Endothelial cell of umbilical vein (primary cell): Measurements from ENCODE around the gene NFKB2. TPM values are rescaled to one million over a fixed set of nuclear protein-coding genes. Genes with fewer than 3 reads are reported as not detected.

Experiments used
- BruUV-seq: library from RNA; stranded (reverse); fragments of 400-500 nt; replicated peaks from 2 replicates; lab custom pipeline; 2021; lab: Mats Ljungman, UMichigan
- CTCF ChIA-PET: fragments of 300-600, 350-600 bp; sonication (Branson Sonifier 250); formaldehyde crosslinking; loops from one replicate; lab custom pipeline; 2021; ENCODE audit warnings: antibody characterized with exemption, inconsistent platforms; lab: Charles Lee
- POLR2A ChIA-PET: fragments of 300-600, 350-600 bp; sonication (Branson Sonifier 250); formaldehyde crosslinking; loops from one replicate; lab custom pipeline; 2021; ENCODE audit warnings: antibody characterized with exemption, inconsistent platforms; lab: Charles Lee
- DNase-seq: peaks from one replicate; pipeline ENCODE4 v3.0.0-alpha.2; 2011; ENCODE audit warnings: low read depth, low spot score
- FAIRE-seq: peaks from 2 replicates; lab custom pipeline; 2011; peaks lifted over from hg19 to GRCh38; lab: Jason Lieb, UNC
- H2AFZ ChIP-seq: 2 replicates; pipeline ENCODE4 v1.6.0; 2012; ENCODE audit warnings: low read depth, low read length, control low read depth, inconsistent platforms
- H3K27ac ChIP-seq: 2 replicates; pipeline ENCODE4 v1.5.1; 2011; ENCODE audit warnings: low read depth, mild to moderate bottlenecking, control low read depth, low read length, moderate library complexity; ENCODE audit not compliant: insufficient read depth
- H3K27me3 ChIP-seq, 2 experiments: 2 replicates each; pipeline versions ENCODE4 v1.6.0 to v1.6.1; 2011; ENCODE audit warnings: low read length in 2 of 2, mixed read lengths in 1 of 2; ENCODE audit not compliant: control insufficient read depth in 2 of 2, insufficient read depth in 2 of 2
- H3K36me3 ChIP-seq, 2 experiments: 2 replicates in 1 of 2; 3 replicates in 1 of 2; pipeline ENCODE4 v1.5.1; 2011; ENCODE audit warnings: low read length in 2 of 2, mild to moderate bottlenecking in 1 of 2, moderate library complexity in 1 of 2; ENCODE audit not compliant: control insufficient read depth in 2 of 2, insufficient read depth in 2 of 2; ENCODE audit errors: extremely low read depth in 1 of 2
- H3K4me1 ChIP-seq: 3 replicates; pipeline ENCODE4 v1.5.1; 2011; ENCODE audit warnings: mild to moderate bottlenecking, low read length; ENCODE audit not compliant: control insufficient read depth, insufficient read depth; ENCODE audit errors: extremely low read depth
- H3K4me2 ChIP-seq: 2 replicates; pipeline ENCODE4 v1.6.1; 2011; ENCODE audit warnings: low read length, control low read depth, mixed read lengths; ENCODE audit not compliant: insufficient read depth
- H3K4me3 ChIP-seq, 3 experiments: fragments of 200-600 bp in 1 of 3; sonication (generic), shearing (Covaris generic) in 1 of 3; replicated peaks in 1 of 3; 2 replicates each; pipeline ENCODE4 v1.5.1; 2011 to 2016; ENCODE audit warnings: control low read depth in 3 of 3, low read length in 3 of 3, mild to moderate bottlenecking in 2 of 3, inconsistent platforms in 1 of 3, low read depth in 1 of 3, moderate library complexity in 1 of 3; ENCODE audit not compliant: insufficient read depth in 1 of 3
- H3K79me2 ChIP-seq: 2 replicates; pipeline ENCODE4 v1.6.0; 2012; ENCODE audit warnings: low read length, inconsistent platforms; ENCODE audit not compliant: control insufficient read depth, insufficient read depth
- H3K9ac ChIP-seq: replicated peaks from 2 replicates; pipeline ENCODE3; 2011; ENCODE audit warnings: low read length, control low read depth; ENCODE audit not compliant: insufficient read depth; ENCODE audit errors: extremely low read depth
- H3K9me1 ChIP-seq: replicated peaks from 3 replicates; pipeline ENCODE4 v1.6.0; 2011; ENCODE audit warnings: mild to moderate bottlenecking, low read length; ENCODE audit not compliant: control insufficient read depth, insufficient read depth; ENCODE audit errors: extremely low read depth
- H3K9me3 ChIP-seq: replicated peaks from 2 replicates; pipeline ENCODE4 v1.5.1; 2012; ENCODE audit warnings: low read length, inconsistent platforms; ENCODE audit not compliant: control insufficient read depth, insufficient read depth
- H4K20me1 ChIP-seq: replicated peaks from 2 replicates; pipeline ENCODE3; 2011; ENCODE audit warnings: mild to moderate bottlenecking, low read length; ENCODE audit not compliant: control insufficient read depth, insufficient read depth; ENCODE audit errors: extremely low read depth
- EZH2 ChIP-seq: IDR thresholded peaks from 2 replicates; pipeline ENCODE4 v1.6.1; 2012; ENCODE audit warnings: borderline replicate concordance, low read depth, mild to moderate bottlenecking, moderate library complexity, low read length, inconsistent platforms; ENCODE audit not compliant: severe bottlenecking
- FOS ChIP-seq: IDR thresholded peaks from 2 replicates; pipeline ENCODE4 v1.6.1; 2011; ENCODE audit warnings: mild to moderate bottlenecking, low read length, moderate library complexity, borderline replicate concordance; ENCODE audit not compliant: insufficient read depth
- GATA2 ChIP-seq: IDR thresholded peaks from 2 replicates; pipeline ENCODE4 v1.7.0; 2011; ENCODE audit warnings: low read depth, mild to moderate bottlenecking, moderate library complexity, mixed read lengths, low read length; ENCODE audit not compliant: insufficient read length, insufficient read depth
- JUN ChIP-seq: IDR thresholded peaks from 2 replicates; pipeline ENCODE4 v1.6.1; 2011; ENCODE audit warnings: borderline replicate concordance, low read depth; ENCODE audit not compliant: insufficient read length, insufficient read depth
- MYC ChIP-seq: IDR thresholded peaks from one replicate; pipeline ENCODE4 v1.6.1; 2011; ENCODE audit warnings: mild to moderate bottlenecking, low read depth, low read length
- POLR2A ChIP-seq: IDR thresholded peaks from 2 replicates; pipeline ENCODE4 v1.6.1; 2012; ENCODE audit warnings: low read depth, mild to moderate bottlenecking, control low read depth, low read length
- POLR2AphosphoS5 ChIP-seq: IDR thresholded peaks from 2 replicates; pipeline ENCODE4 v1.6.1; 2012; ENCODE audit warnings: low read depth, mild to moderate bottlenecking, control low read depth, low read length, moderate library complexity; ENCODE audit not compliant: insufficient read depth
- dilution Hi-C: fragments of 300-500 bp; cut with MboI; formaldehyde crosslinking; loops from one replicate; pipeline ENCODE4 v1.15.0; 2019; ENCODE audit warnings: low sequenced_read_pairs; ENCODE audit not compliant: extremely low pct_ligation_motif_present
- intact Hi-C: fragments of 100-400 bp; cut with micrococcal nuclease; formaldehyde crosslinking; loops from one replicate; pipeline ENCODE4 v1.10.0; 2022
- polyA plus RNA-seq, 4 experiments: library from polyadenylated mRNA; depleted of rRNA in 3 of 4; stranded (reverse) in 3 of 4; unstranded in 1 of 4; fragments of >200 nt; gene quantifications; 2 replicates each; pipeline versions ENCODE4 v1.2.1 to v1.2.3, GENCODE V29; 2011 to 2012; ENCODE audit warnings: missing spikeins in 1 of 4
- total RNA-seq: library from RNA; stranded (reverse); gene quantifications from 2 replicates; pipeline ENCODE4 v1.2.3, GENCODE V29; 2021
- TF ChIP-seq, protein P1 (sequence below): IDR thresholded peaks from 2 replicates; pipeline ENCODE4 v1.6.1; 2011; ENCODE audit not compliant: insufficient read depth, insufficient read length
- TF ChIP-seq, protein P2 (sequence below), 2 donors: IDR thresholded peaks; 1 replicate in 1 of 2; 2 replicates in 1 of 2; pipeline ENCODE4 v1.5.1; 2011; ENCODE audit warnings: low read length in 2 of 2, mild to moderate bottlenecking in 2 of 2, moderate library complexity in 2 of 2, control low read depth in 1 of 2, inconsistent platforms in 1 of 2, low read depth in 1 of 2; ENCODE audit not compliant: insufficient read depth in 1 of 2; ENCODE audit errors: extremely low read depth in 1 of 2

NFKB2 gene
- total and polyA plus RNA-seq, 2 donors (not counting 3 experiments of a cell fraction or from before 2014, with no cell fraction given): 21.0 to 25.6 TPM

DNA sequence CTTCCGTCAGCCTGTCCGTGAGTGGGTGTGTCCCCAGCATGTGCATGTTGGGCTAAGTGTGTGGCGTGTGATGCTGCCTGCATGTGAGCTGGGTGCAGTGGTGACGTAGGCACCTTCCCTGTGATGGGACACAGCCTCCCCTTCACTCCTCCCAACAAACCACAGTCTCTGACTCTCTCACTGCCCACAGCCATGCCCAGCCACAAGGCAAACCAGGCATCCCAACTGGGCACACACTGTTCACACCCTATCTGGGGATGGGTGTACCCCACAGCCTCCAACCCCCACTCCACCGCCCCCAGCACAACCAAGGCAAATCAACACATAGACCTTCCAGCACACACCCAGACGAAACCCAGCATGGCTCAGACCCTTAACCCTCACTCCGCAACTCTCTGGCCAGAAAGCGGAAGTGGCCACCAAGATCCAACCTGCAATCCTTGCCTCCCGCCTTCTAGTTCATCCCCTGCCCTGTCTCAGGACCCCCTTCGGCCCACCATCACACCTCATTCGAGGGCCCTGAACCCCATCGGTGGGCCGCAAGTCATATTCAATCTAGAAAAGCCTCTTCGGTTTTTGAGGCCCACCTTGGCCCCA lies 12.7 kb downstream of the NFKB2 start:
- no TSS peak for BruUV-seq
- Histone ChIP-seq H3K9me1 (no peaks in the 10 kb centered on the region), H3K27ac (no peak overlapping the region), H3K4me3 (no peak overlapping the region), H2AFZ (no peak overlapping the region), H3K9me3 (no peaks in the 10 kb centered on the region), H3K36me3 (no peaks in the 10 kb centered on the region), H3K27me3 (peaks cover 40 to 50% of the 10 kb centered on the region in 2 experiments), H3K4me2 (no peak overlapping the region), H3K9ac (no peak overlapping the region), H4K20me1 (no peaks in the 10 kb centered on the region), H3K79me2 (no peaks in the 10 kb centered on the region), H3K4me1 (no peaks in the 10 kb centered on the region)
- FAIRE-seq (no peak), DNase-seq (no peak)
- ChIA-PET CTCF (interaction anchor here (1.5 to 2.8 kb wide), 2 partner anchors 23 to 178 kb away, joined by 4 to 8 read pairs; no protein-coding TSS in a partner anchor), POLR2A (no interaction called here)
- TF ChIP-seq POLR2A (no peak), FOS (no peak), GATA2 (no peak), JUN (no peak), MYC (no peak), EZH2 (no peak), POLR2AphosphoS5 (no peak)
- TF ChIP-seq, protein P1, sequence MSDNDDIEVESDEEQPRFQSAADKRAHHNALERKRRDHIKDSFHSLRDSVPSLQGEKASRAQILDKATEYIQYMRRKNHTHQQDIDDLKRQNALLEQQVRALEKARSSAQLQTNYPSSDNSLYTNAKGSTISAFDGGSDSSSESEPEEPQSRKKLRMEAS: no peak
- TF ChIP-seq, protein P2, sequence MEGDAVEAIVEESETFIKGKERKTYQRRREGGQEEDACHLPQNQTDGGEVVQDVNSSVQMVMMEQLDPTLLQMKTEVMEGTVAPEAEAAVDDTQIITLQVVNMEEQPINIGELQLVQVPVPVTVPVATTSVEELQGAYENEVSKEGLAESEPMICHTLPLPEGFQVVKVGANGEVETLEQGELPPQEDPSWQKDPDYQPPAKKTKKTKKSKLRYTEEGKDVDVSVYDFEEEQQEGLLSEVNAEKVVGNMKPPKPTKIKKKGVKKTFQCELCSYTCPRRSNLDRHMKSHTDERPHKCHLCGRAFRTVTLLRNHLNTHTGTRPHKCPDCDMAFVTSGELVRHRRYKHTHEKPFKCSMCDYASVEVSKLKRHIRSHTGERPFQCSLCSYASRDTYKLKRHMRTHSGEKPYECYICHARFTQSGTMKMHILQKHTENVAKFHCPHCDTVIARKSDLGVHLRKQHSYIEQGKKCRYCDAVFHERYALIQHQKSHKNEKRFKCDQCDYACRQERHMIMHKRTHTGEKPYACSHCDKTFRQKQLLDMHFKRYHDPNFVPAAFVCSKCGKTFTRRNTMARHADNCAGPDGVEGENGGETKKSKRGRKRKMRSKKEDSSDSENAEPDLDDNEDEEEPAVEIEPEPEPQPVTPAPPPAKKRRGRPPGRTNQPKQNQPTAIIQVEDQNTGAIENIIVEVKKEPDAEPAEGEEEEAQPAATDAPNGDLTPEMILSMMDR (IDR thresholded peaks at IDR 0.05; ENCODE audit: extremely low read depth in 1 of 2, insufficient read depth in 1 of 2, low read depth in 1 of 2, low read length in 2 of 2): no peak
- dilution Hi-C loops: no loop called here
- intact Hi-C loops: no loop called here
